GM15510 (cell line): ENCODE results near the gene CSTF1.

Source experiments
- POLR2A ChIP-seq: IDR thresholded peaks from 3 replicates; pipeline ENCODE4 v1.6.1; 2011; ENCODE audit warnings: borderline replicate concordance; ENCODE audit not compliant: insufficient read length; ENCODE audit errors: extremely low read depth

Gene CSTF1

GRCh38 chr20:56428410-56428809 lies 36.0 kb downstream of the CSTF1 start:
- no peak for TF ChIP-seq POLR2A

GRCh38 chr20:56428881-56429280 lies 36.4 kb downstream of the CSTF1 start:
- no peak for TF ChIP-seq POLR2A

GRCh38 chr20:56429502-56429901 lies 37.1 kb downstream of the CSTF1 start:
- TF ChIP-seq POLR2A, result no peak

GRCh38 chr20:56429941-56430340 lies 37.5 kb downstream of the CSTF1 start:
- TF ChIP-seq POLR2A, result no peak

GRCh38 chr20:56430461-56430860 lies 38.0 kb downstream of the CSTF1 start:
- TF ChIP-seq POLR2A, result no peak

- no peak for TF ChIP-seq POLR2A
Observed at GRCh38 chr20:56430957-56431356, 38.5 kb downstream of the CSTF1 start.

DNA sequence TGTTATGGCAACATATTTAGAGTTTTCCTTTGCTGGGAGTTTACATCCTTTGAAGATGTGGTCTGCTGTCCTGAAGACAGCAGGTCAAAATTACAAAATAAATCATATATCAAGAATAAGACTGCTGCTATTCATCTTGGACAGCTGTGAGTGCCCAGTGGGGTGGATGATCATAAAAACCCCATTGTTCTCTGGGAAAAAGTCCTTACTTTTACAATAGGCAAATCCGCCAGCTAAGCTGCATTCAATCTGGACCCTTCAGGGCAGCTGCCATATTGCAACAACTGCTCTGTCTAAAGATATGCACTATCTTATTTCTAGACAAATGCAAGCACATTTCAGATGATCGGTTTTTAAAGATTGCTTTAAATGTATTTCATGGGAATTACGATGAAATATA lies 39.0 kb downstream of the CSTF1 start:
- TF ChIP-seq POLR2A, result no peak

DNA sequence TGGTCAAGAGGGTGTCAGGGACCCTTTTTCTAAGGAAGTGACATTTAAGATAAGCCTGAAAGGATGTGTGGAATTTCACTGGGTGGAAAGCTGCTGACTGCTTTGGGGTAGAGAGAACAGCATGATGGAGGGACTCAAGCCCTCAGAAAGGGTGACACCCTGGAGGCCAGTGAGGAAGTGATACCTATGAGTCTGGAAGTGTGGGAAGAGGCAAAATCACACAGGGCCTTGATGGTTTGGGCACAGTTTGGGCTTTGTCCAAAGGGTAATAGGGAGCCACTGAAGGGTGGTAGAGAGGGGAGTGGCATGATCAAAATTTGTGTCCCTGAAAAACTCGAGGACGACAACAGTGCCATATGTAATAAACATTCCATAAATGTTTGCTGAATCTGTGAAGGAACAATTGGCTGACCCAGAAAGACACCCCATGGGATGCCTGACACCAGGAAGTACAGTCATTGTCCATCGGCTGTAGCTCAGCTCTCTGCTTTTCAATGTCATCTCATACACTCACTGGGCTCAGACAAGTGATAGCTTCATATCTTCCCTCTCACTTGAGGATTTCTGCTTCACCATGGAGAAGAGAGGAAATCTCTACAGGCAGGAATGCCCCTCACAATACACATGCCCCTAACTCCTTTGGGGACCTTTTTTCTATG lies 40.9 kb downstream of the CSTF1 start:
- TF ChIP-seq POLR2A, result no peak

DNA sequence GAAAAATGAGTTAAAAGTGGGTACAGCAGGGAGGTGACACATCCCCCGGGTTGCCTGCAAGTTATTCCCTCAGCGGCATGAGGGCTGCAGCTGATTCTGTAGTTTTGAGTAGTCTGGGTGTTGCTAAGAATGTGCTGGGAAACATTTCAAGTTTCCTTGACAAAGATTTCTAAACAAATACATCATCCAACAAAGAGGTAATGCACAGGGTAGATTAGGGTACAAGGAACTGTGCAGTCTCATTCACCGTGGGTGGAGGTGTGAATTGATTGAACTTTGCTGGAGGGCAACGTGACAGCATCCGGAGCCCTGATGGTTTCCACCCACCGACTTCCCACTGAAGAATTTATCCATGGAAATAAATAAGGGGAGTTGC lies 41.4 kb downstream of the CSTF1 start:
- TF ChIP-seq POLR2A, result no peak

DNA sequence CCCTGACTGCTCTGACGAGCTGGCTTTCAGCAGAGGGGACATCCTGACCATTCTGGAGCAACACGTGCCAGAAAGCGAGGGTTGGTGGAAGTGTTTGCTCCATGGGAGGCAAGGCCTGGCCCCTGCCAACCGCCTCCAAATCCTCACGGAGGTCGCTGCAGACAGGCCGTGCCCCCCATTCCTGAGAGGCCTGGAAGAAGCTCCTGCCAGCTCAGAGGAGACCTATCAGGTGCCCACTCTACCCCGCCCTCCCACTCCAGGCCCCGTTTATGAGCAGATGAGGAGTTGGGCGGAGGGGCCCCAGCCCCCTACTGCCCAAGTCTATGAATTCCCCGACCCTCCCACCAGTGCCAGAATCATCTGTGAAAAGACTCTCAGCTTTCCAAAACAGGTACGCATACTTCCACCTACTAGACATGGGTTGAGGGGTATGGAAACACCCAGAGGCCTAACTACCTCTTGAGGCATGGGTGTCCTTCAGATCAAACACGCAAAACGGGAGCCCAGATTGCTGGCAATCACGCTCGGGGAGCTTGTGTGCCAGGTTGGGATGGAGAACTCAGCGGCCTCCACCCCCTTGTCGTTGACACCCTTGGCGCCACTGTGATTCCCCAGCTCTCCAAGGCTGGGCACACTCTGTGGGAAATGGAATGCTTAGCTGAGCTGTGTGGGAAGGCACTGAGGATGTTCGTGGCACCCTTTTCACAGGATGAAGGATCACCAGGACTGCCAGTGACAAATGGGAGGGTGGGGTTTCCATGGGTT lies 44.9 kb downstream of the CSTF1 start:
- no peak for TF ChIP-seq POLR2A

GRCh38 chr20:56438284-56438683 lies 45.8 kb downstream of the CSTF1 start:
- TF ChIP-seq POLR2A, result no peak

DNA sequence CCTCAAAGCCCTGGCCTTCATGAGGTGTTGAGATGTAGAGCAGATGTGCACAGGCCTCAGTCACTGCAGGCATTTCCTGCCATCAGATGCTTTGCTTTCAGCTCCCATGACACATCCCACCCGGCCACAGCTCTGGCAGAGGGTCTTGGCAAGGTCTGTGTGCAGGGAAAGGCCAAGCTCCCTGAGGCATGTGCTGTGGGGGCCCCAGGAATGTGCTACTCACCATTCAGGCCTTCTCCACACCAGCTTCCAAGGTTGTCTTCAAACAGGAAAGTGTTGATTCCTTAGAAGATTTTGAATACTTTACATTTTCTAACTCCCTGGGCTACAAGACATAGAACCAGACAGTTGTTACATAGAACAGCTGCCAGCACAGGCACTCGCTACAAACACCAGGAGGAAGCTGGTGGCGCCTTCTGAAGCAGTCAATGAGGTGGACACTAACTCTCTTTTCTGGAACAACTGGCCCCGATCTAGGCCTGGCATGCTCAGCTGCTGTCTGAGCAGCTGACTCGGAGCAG lies 47.4 kb downstream of the CSTF1 start:
- TF ChIP-seq POLR2A, result no peak

DNA sequence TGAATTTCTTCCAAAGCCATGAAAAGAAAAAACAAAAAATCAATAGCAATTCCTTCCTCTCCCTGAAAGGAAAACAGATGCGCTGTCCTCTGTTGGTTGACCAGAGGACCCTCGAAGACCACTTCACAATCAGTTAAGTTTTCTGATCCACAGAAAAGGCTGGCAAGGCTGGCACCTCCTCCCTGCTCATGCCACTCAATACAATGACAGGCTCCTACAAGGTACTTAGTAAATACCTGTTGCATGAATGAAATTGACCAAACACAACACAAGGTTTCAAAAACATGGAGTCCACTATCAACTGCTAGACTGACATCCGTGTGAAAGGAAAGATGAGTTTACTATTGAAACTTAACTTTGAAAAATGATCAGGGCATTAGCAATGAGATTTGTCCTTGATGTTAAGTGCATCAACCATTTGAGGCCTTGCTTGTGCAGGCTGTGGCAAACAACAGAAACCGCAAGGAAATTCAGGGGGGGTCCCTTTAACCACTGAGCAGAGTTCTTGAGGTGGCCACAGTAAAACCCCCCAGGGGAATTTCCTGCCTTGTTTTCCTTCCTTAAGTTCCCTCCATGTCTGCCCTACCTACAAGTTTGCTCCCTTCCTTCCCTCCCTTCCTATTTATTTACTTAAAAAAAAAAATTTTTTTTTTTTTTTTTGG lies 48.0 kb downstream of the CSTF1 start:
- no peak for TF ChIP-seq POLR2A

GRCh38 chr20:56442389-56443365 lies 50.2 kb downstream of the CSTF1 start:
- no peak for TF ChIP-seq POLR2A
